OCI-LY1 (cell line): ENCODE results near the gene MFSD12.

ENCODE experiments used
- CTCF ChIP-seq: fragments of 200-600 bp; sonication (generic), shearing (Covaris generic); IDR thresholded peaks from 2 replicates; pipeline ENCODE4 v1.5.1; 2017; ENCODE audit warnings: mild to moderate bottlenecking, antibody characterized with exemption, low read length, moderate library complexity, mixed read lengths
- EZH2 ChIP-seq: fragments of 200-600 bp; sonication (generic), shearing (Covaris generic); IDR thresholded peaks from 2 replicates; pipeline ENCODE4 v1.8.0; 2017; ENCODE audit warnings: borderline replicate concordance, mixed run types, mild to moderate bottlenecking, antibody characterized with exemption, low read length, moderate library complexity, mixed read lengths

- TF ChIP-seq CTCF, result peak; percentile 14; the same call in 1 of the 2 replicates
- TF ChIP-seq EZH2, result no peak
These were observed 19.0 kb downstream of the MFSD12 start for GRCh38 chr19:3538258-3538929.
